ENCODE data around the gene UFC1. TPM values are rescaled to one million over a fixed set of nuclear protein-coding genes. Genes with fewer than 3 reads are reported as not detected.

The UFC1 gene
- total and polyA plus RNA-seq, 2 of the 13 experiments (the other 11 are each of a cell fraction or from before 2014, with no cell fraction given): 72.8 to 85.2 TPM

GRCh38 chr1:161159087-161159912 lies 5.5 kb downstream of the UFC1 start, which contains the start of gene USP21 (continued):
- TF ChIP-seq ZNF83 (CRISPR knock-in tag; IDR thresholded peaks at IDR 0.05; ENCODE audit: borderline replicate concordance) (no peak), YEATS2 (CRISPR knock-in tag; IDR thresholded peaks at IDR 0.05; ENCODE audit: borderline replicate concordance) (peak; percentile 56), ZNF276 (CRISPR knock-in tag; IDR thresholded peaks at IDR 0.05; ENCODE audit: low read depth) (0 out of 2 replicates have a peak, but pooled peaks have one; percentile 39), ETV6 (CRISPR knock-in tag; conservative IDR thresholded peaks at IDR 0.05) (no peak), ZNF281 (CRISPR knock-in tag; IDR thresholded peaks at IDR 0.05; ENCODE audit: borderline replicate concordance) (no peak), SRY (CRISPR knock-in tag; IDR thresholded peaks at IDR 0.05) (0 out of 2 replicates have a peak, but pooled peaks have one; percentile 84), ZNF761 (CRISPR knock-in tag; conservative IDR thresholded peaks at IDR 0.05) (no peak), PAXIP1 (CRISPR knock-in tag; conservative IDR thresholded peaks at IDR 0.05) (peak; percentile 26; the same call in 1 of the 2 replicates), GATA4 (IDR thresholded peaks at IDR 0.05; ENCODE audit: borderline replicate concordance, low read depth) (no peak), SIN3B (IDR thresholded peaks at IDR 0.05; ENCODE audit: low read length) (peak; percentile 61; the same call in 1 of the 2 replicates), ZKSCAN8 (CRISPR knock-in tag; IDR thresholded peaks at IDR 0.05; ENCODE audit: borderline replicate concordance) (no peak), NFE2 (CRISPR knock-in tag; IDR thresholded peaks at IDR 0.05) (no peak), ZGPAT (CRISPR knock-in tag; IDR thresholded peaks at IDR 0.05) (0 out of 2 replicates have a peak, but pooled peaks have one; percentile 45), ZFP91 (CRISPR knock-in tag; IDR thresholded peaks at IDR 0.05; ENCODE audit: borderline replicate concordance) (peak; percentile 60; the same call in 1 of the 2 replicates), MBNL3 (CRISPR knock-in tag; conservative IDR thresholded peaks at IDR 0.05) (no peak), ZNF678 (CRISPR knock-in tag; IDR thresholded peaks at IDR 0.05) (peak; percentile 13; the same call in 1 of the 2 replicates), ZNF564 (CRISPR knock-in tag; IDR thresholded peaks at IDR 0.05) (peak; percentile 74; the same call in 1 of the 2 replicates)

All from HepG2 (cell line).